T follicular helper cell (primary cell): ENCODE measurements around the gene ITLN2.
"Not testable (repeated sequence)": the region's sequence is repeated elsewhere in the genome, so short reads cannot be mapped to it uniquely, and the experiment has no call there.

Experiments used
- DNase-seq: peaks from one replicate; pipeline ENCODE4 v3.0.0-alpha.2; 2020; ENCODE audit warnings: low read depth

Gene ITLN2

DNA sequence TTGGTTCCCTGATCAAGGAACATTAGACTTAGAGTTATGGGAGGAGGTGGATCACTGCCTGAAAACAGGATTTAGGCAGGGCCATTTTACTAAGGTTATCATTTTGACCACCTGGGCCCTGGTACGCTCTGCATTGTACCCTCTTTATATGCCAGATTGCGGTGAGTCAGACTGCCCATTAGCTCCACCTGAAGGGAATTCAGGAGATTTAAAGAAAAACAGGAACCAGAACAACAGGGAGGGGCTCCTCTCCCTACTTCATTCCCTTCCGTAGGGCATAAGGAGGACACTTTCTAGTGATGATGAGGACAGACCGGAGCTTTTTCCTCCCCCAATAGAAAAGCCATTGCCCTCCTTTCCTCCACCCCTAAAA is 49.0 kb downstream of the ITLN2 start:
- DNase-seq = no peak

DNA sequence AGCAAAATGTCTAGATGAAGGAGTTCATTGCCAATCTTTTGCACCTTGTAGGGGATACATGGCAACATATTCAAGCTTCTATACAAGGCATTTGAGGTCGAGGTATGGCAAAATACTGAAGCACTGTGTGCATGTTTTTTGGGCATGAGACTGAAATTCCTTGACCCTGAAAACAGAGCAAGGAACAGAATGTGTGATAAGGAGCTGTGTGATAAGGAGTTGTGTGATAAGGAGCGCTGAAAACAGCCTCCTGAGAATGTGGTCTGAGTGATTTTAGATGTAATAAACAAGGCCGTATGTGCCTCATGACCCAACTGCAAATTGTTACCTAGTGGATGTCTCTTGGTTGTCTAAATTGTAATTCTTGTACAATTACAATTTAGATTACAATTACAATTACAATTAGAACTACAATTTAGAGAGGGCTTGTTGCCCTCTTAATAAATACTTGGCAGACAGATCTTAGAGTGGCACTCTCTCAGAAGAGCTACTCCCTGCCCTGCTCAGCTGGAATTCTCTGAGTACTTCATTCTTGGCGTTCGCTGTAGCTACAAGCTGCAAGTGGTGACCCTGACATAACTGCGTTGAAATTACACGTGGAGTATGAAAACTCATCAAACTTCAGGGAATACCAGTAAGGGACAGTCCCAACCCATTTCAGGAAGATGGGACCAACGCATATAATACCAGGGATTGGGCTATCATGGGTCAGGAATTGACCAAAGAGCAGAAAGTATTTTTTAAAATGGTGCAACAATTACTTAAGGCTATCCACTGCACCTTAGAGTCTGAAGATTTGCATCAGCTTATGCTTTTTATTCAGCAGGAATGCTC is 49.6 kb downstream of the ITLN2 start:
- no peak for DNase-seq

DNA sequence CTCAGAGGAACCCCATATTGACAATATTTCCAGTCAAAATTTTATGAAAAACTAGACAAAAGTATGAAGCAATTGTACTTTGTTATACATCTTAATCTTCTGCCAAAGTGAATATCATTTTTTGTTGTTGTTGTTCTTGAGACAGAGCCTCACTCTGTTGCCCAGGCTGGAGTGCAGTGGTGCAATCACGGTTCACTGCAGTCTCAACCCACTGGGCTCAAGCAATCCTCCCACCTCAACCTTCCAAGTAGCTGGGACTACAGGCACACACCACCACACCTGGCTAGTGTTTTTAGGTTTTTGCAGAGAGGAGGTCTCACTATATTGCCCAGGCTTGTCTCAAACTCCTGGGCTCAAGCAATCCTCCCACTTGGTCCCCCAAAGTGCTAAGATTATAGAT is 52.4 kb downstream of the ITLN2 start:
- DNase-seq = not testable (repeated sequence)

DNA sequence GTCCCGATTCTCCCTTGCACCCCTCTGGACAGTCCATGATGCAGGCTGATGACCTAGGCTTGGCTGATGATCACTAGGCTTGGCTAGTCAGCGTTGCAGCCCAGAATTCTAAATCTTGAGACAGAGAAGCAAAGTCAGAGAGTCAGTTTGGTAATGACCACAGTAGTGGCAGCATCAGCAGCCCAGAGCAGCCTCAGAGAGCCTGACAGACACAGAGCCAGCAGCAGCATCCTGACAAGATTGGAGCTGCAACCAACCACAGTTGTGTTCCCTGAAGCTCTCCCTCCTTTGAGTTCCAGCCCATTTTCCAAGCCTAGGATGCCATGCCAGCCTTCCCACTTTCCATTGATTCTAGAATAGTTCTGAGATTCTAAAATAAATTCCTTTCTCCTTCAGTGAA is 52.8 kb downstream of the ITLN2 start:
- DNase-seq = no peak

DNA sequence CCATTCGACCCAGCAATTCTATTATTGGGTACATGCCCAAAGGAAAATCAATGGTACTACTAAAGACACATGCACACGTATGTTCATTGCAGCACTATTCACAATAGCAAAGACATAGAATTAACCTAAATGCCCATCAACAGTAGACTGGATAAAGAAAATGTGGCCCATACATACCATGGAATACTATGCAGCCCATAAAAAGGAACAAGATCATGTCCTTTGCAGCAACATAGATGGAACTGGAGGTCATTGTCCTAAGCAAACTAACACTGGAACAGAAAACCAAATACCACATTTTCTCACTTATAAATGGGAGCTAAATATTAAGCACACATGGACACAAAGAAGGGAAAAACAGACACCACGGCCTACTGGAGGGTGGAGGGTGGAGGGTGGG is 53.9 kb downstream of the ITLN2 start:
- DNase-seq = not testable (repeated sequence)
